Right atrium auricular region (tissue), 2 donors: ENCODE results near the gene CAPRIN1. TPM values are rescaled to one million over a fixed set of nuclear protein-coding genes. Genes with fewer than 3 reads are reported as not detected.
A peak's percentile ranks its signal among the peaks of the same experiment; 100 is the strongest.

Experiments
- DNase-seq: peaks from one replicate; pipeline ENCODE4 v3.0.0-alpha.2; 2019; ENCODE audit warnings: low spot score
- H3K27ac ChIP-seq, 2 donors: fragments of 200-600 bp; sonication (generic); 1 replicate in 1 of 2; 2 replicates in 1 of 2; pipeline ENCODE4 v1.5.1; 2016 to 2019
- H3K27me3 ChIP-seq, 2 donors: fragments of 200-600 bp; sonication (generic); one replicate each; pipeline versions ENCODE4 v1.5.1 to v1.6.0; 2017 to 2019
- H3K36me3 ChIP-seq: fragments of 200-600 bp; sonication (generic); one replicate; pipeline ENCODE4 v1.5.1; 2016
- H3K4me1 ChIP-seq, 2 donors: fragments of 200-600 bp; sonication (generic); one replicate each; pipeline versions ENCODE4 v1.5.1 to v1.6.0; 2017 to 2019
- H3K4me3 ChIP-seq, 2 donors: fragments of 200-600 bp; sonication (generic); 1 replicate in 1 of 2; 2 replicates in 1 of 2; pipeline ENCODE4 v1.5.1; 2017 to 2019; ENCODE audit warnings: mild to moderate bottlenecking in 1 of 2, moderate library complexity in 1 of 2
- H3K9me3 ChIP-seq, 2 donors: fragments of 200-600 bp; sonication (generic); one replicate each; pipeline ENCODE4 v1.5.1; 2019
- total RNA-seq, 2 donors: library from RNA; depleted of rRNA; stranded (reverse); fragments of >200 nt; gene quantifications; one replicate each; pipeline ENCODE4 v1.1.0, GENCODE V29; 2016
- TF ChIP-seq, protein P1 (sequence below), 2 donors: fragments of 200-600 bp; sonication (generic); IDR thresholded peaks; one replicate each; pipeline ENCODE4 v1.5.1; 2019; ENCODE audit warnings: antibody characterized with exemption in 2 of 2

CAPRIN1 gene, protein sequence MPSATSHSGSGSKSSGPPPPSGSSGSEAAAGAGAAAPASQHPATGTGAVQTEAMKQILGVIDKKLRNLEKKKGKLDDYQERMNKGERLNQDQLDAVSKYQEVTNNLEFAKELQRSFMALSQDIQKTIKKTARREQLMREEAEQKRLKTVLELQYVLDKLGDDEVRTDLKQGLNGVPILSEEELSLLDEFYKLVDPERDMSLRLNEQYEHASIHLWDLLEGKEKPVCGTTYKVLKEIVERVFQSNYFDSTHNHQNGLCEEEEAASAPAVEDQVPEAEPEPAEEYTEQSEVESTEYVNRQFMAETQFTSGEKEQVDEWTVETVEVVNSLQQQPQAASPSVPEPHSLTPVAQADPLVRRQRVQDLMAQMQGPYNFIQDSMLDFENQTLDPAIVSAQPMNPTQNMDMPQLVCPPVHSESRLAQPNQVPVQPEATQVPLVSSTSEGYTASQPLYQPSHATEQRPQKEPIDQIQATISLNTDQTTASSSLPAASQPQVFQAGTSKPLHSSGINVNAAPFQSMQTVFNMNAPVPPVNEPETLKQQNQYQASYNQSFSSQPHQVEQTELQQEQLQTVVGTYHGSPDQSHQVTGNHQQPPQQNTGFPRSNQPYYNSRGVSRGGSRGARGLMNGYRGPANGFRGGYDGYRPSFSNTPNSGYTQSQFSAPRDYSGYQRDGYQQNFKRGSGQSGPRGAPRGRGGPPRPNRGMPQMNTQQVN
- total RNA-seq, result 100 to 1,000 TPM in 1 of 2 donors, 10 to 100 TPM in 1; 80.1 to 102 TPM

DNA sequence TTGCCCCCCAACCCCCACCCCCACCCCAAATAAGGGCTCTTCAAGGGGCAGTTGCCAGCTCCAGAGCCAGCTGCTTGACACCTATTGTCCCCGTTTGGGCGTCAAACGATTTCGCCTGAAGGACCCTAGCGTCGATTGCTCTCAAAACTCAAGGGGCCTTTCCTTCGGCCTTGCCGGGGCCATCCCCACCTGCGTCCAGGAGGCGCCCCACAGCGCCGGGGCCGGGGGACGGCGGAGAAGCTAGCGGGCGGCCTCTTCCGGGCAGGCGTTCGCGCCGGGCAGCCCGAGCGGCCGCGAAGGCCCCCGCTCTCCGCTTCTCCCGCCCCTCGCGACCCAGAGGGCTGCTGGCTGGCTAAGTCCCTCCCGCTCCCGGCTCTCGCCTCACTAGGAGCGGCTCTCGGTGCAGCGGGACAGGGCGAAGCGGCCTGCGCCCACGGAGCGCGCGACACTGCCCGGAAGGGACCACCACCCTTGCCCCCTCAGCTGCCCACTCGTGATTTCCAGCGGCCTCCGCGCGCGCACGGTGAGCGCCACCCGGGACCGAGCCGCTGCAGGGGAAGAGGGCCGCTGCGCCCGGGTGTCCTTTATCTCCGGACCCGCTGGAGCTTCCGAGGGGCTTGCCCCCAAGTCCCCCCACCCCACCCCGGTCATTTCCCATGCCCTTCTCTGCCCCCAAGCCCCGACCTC is at the start of gene CAPRIN1:
Gene CAPRIN1 (plus strand): TSS at position 383 of the 687 bp plus-strand sequence. CDS start 690 bp downstream, outside the sequence.
- Histone ChIP-seq H3K4me1 (peaks cover 0 to 42% of the 10 kb centered on the region in 2 donors), H3K4me3 (peak within 1 kb of the TSS; percentile 92 to 96), H3K9me3 (no peaks in the 10 kb centered on the region), H3K27me3 (no peaks in the 10 kb centered on the region), H3K27ac (peak within 1 kb of the TSS; percentile 98), H3K36me3 (no peaks in the 10 kb centered on the region)
- TF ChIP-seq, protein P1, sequence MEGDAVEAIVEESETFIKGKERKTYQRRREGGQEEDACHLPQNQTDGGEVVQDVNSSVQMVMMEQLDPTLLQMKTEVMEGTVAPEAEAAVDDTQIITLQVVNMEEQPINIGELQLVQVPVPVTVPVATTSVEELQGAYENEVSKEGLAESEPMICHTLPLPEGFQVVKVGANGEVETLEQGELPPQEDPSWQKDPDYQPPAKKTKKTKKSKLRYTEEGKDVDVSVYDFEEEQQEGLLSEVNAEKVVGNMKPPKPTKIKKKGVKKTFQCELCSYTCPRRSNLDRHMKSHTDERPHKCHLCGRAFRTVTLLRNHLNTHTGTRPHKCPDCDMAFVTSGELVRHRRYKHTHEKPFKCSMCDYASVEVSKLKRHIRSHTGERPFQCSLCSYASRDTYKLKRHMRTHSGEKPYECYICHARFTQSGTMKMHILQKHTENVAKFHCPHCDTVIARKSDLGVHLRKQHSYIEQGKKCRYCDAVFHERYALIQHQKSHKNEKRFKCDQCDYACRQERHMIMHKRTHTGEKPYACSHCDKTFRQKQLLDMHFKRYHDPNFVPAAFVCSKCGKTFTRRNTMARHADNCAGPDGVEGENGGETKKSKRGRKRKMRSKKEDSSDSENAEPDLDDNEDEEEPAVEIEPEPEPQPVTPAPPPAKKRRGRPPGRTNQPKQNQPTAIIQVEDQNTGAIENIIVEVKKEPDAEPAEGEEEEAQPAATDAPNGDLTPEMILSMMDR (IDR thresholded peaks at IDR 0.05), result peak in 1 of 2 donors; percentile 12
- DNase-seq, result peak; percentile 76

DNA sequence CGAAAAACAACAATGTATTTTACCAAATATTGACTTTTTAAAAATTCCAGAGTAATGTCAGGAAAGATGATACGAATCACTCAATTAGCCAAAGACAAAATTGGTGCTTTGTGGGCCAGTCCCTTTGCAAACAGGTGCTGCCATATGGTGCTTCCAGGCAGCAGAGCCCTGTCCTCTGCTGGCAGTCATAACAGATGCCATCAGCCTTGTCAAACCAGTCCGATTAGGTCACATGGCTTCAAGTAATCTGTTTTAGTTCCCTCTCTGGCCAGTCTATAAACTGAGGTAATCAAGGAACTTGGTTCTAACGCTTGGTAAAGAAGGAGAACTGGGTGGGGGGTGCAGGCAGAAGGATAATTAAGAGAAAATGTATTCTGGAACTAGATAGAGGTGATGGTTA is 49.1 kb upstream of the CAPRIN1 start:
- TF ChIP-seq, protein P1 (IDR thresholded peaks at IDR 0.05), result no peak
- H3K27ac ChIP-seq, result no peak overlapping the region
- no peak for DNase-seq
- no peaks in the 10 kb centered on the region for H3K9me3 ChIP-seq
- no peak overlapping the region for H3K4me3 ChIP-seq
- no peaks in the 10 kb centered on the region for H3K4me1 ChIP-seq
- no peaks in the 10 kb centered on the region for H3K27me3 ChIP-seq
- H3K36me3 ChIP-seq, result no peaks in the 10 kb centered on the region

DNA sequence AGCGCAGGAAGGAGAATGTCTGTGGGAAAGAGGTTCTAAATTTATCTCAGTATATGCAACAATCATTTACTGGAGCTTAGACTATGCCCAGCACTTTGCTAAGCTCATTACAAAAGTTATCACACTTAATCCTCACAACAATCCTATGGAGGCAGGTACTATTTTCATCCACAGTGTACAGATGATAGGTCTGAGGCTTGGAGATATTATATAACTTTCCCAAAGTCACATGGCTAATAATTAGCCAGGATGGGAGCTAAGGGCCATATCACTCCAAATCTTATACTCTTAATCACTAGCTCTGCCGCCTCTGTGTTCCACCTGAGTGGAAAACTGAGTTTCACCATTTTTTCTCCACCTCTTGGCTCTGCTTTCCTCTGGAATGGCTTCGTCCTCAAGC is 47.3 kb upstream of the CAPRIN1 start:
- DNase-seq, result no peak
- TF ChIP-seq, protein P1 (IDR thresholded peaks at IDR 0.05), result no peak
- H3K27me3 ChIP-seq, result no peaks in the 10 kb centered on the region
- no peaks in the 10 kb centered on the region for H3K4me1 ChIP-seq
- H3K9me3 ChIP-seq, result no peaks in the 10 kb centered on the region
- no peak overlapping the region for H3K27ac ChIP-seq
- no peaks in the 10 kb centered on the region for H3K36me3 ChIP-seq
- H3K4me3 ChIP-seq, result no peak overlapping the region

DNA sequence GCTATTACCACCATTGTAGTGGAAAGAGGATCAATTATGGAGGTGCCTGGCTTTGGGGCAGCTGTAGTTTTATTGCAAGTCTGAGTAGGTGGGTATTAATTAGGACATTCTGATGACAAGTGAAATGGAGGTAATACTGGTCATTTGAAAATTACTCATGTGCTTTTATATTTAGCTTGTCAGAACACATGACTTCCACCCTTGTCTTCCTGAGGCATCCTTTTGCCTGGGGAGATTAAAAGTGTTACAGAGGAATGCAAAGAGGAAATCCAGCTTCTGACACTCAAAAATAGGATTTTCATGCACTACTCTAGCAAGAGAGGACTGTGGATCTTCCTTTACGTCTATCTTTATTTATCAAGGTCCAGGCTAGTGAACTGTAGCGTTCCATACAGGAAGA is 44.7 kb upstream of the CAPRIN1 start:
- no peak overlapping the region for H3K4me3 ChIP-seq
- TF ChIP-seq, protein P1 (IDR thresholded peaks at IDR 0.05), result no peak
- no peaks in the 10 kb centered on the region for H3K27me3 ChIP-seq
- no peak for DNase-seq
- no peaks in the 10 kb centered on the region for H3K36me3 ChIP-seq
- no peak overlapping the region for H3K27ac ChIP-seq
- H3K4me1 ChIP-seq, result no peaks in the 10 kb centered on the region
- H3K9me3 ChIP-seq, result no peaks in the 10 kb centered on the region

DNA sequence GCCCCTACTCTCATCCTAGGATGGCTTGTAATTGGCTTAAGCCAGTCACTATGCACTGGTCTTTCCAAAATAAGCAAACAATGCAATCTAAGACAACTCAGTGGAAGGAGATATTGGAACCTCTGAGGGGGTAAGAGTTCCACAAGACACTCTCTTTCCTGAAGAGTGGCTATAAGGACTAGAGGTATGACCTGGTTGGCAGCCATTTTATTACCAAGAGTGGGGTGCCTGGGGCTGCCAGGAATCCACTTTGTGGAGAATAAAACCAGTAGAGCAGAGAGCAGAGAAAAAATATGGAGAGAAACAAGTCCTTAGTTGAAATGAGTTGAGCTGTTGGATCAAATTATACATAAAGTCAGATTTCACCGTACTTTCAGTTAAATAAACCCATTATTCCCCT is 38.8 kb upstream of the CAPRIN1 start:
- no peak for DNase-seq
- Histone ChIP-seq H3K4me1 (no peaks in the 10 kb centered on the region), H3K9me3 (no peaks in the 10 kb centered on the region), H3K36me3 (no peaks in the 10 kb centered on the region), H3K27me3 (no peaks in the 10 kb centered on the region), H3K4me3 (no peak overlapping the region), H3K27ac (no peak overlapping the region)
- TF ChIP-seq, protein P1 (IDR thresholded peaks at IDR 0.05), result no peak
